K562 (cell line): Measurements from ENCODE around the gene MAP4K1. TPM values are rescaled to one million over a fixed set of nuclear protein-coding genes. Genes with fewer than 3 reads are reported as not detected.

Experiments
- ARID1B ChIP-seq: fragments of 450-650 bp; IDR thresholded peaks from 2 replicates; pipeline ENCODE4 v1.6.1; 2016; ENCODE audit warnings: antibody characterized with exemption, mild to moderate bottlenecking, inconsistent platforms
- ARID2 ChIP-seq: fragments of 450-650 bp; IDR thresholded peaks from 2 replicates; pipeline ENCODE4 v1.6.1; 2017; ENCODE audit warnings: antibody characterized with exemption, mild to moderate bottlenecking
- BCL6 ChIP-seq: fragments of 250-450 bp; sonication (Bioruptor Pico); IDR thresholded peaks from 2 replicates; pipeline ENCODE4 v1.4.0; 2020
- BHLHE40 ChIP-seq: IDR thresholded peaks from 2 replicates; pipeline ENCODE4 v1.6.1; 2011; ENCODE audit warnings: low read length, improper control_type of control experiment
- BRCA1 ChIP-seq, 2 experiments: fragments of 450-650 bp in 1 of 2; sonication (generic) in 1 of 2; formaldehyde crosslinking in 1 of 2; IDR thresholded peaks; 2 replicates each; pipeline versions ENCODE4 v1.5.0 to v1.6.1; 2017 to 2020; ENCODE audit warnings: mild to moderate bottlenecking in 1 of 2, missing genetic modification reagents in 1 of 2
- CEBPG ChIP-seq, 3 experiments: fragments of 200-800 bp in 1 of 3; sonication (Bioruptor generic) in 1 of 3; sonication (generic) in 1 of 3; formaldehyde crosslinking in 1 of 3; IDR thresholded peaks in 2 of 3; conservative IDR thresholded peaks in 1 of 3; 2 replicates each; pipeline versions ENCODE4 v1.6.1 to v1.8.0; 2016 to 2022; ENCODE audit warnings: missing compliant biosample characterization in 2 of 3, missing genetic modification characterization in 2 of 3, mild to moderate bottlenecking in 1 of 3, missing genetic modification reagents in 1 of 3
- ESRRB ChIP-seq: fragments of 250-450 bp; sonication (Bioruptor Pico); IDR thresholded peaks from 2 replicates; pipeline ENCODE4 v1.5.0; 2020; ENCODE audit warnings: mild to moderate bottlenecking, moderate library complexity, borderline replicate concordance
- JUN ChIP-seq, 2 experiments: sonication (generic) in 1 of 2; formaldehyde crosslinking in 1 of 2; IDR thresholded peaks; 2 replicates each; pipeline versions ENCODE4 v1.6.1 to v1.8.0; 2012 to 2022; ENCODE audit warnings: borderline replicate concordance in 2 of 2, mild to moderate bottlenecking in 2 of 2, improper control_type of control experiment in 1 of 2, low read depth in 1 of 2, low read length in 1 of 2, missing genetic modification reagents in 1 of 2
- MAFF ChIP-seq: IDR thresholded peaks from 2 replicates; pipeline ENCODE4 v1.6.1; 2012; ENCODE audit warnings: low read length, improper control_type of control experiment
- MYC ChIP-seq, 2 experiments: fragments of 250-450 bp in 1 of 2; sonication (Bioruptor Pico) in 1 of 2; IDR thresholded peaks; 2 replicates each; pipeline versions ENCODE4 v1.5.1 to v1.6.1; 2012 to 2021; ENCODE audit warnings: low read depth in 2 of 2, borderline replicate concordance in 1 of 2, improper control_type of control experiment in 1 of 2, low read length in 1 of 2, mild to moderate bottlenecking in 1 of 2, moderate library complexity in 1 of 2
- NR2F6 ChIP-seq: fragments of 450-650 bp; formaldehyde crosslinking; IDR thresholded peaks from 2 replicates; pipeline ENCODE4 v1.4.0; 2020; ENCODE audit warnings: mild to moderate bottlenecking
- RBM15 ChIP-seq: fragments of 200-400 bp; formaldehyde crosslinking; IDR thresholded peaks from 2 replicates; pipeline ENCODE4 v1.6.1; 2018; ENCODE audit warnings: mild to moderate bottlenecking, low read length, moderate library complexity; ENCODE audit not compliant: insufficient read depth
- SIN3A ChIP-seq, 2 experiments: fragments of 150-350 bp in 1 of 2; IDR thresholded peaks; 2 replicates each; pipeline ENCODE4 v1.6.1; 2011 to 2016; ENCODE audit warnings: borderline replicate concordance in 2 of 2, low read depth in 2 of 2, low read length in 2 of 2, mild to moderate bottlenecking in 2 of 2, moderate library complexity in 2 of 2; ENCODE audit not compliant: control insufficient read depth in 1 of 2
- TSC22D4 ChIP-seq: fragments of 450-650 bp; IDR thresholded peaks from 2 replicates; pipeline ENCODE4 v1.6.1; 2016; ENCODE audit warnings: missing genetic modification characterization, missing biosample characterization, control low read depth
- U2AF1 ChIP-seq: fragments of 200-400 bp; formaldehyde crosslinking; optimal IDR thresholded peaks from 2 replicates; pipeline ENCODE3; 2017; ENCODE audit warnings: mild to moderate bottlenecking, low read depth, low read length, moderate library complexity
- ZEB2 ChIP-seq: fragments of 450-650 bp; IDR thresholded peaks from 2 replicates; pipeline ENCODE4 v1.6.1; 2016
- ZFP1 ChIP-seq: fragments of 450-650 bp; formaldehyde crosslinking; IDR thresholded peaks from 2 replicates; pipeline ENCODE4 v1.4.0; 2020; ENCODE audit warnings: mild to moderate bottlenecking, mixed read lengths
- ZNF143 ChIP-seq: sonication (generic); formaldehyde crosslinking; IDR thresholded peaks from 2 replicates; pipeline ENCODE4 v1.9.0; 2022; ENCODE audit warnings: mild to moderate bottlenecking, missing genetic modification reagents
- polyA plus RNA-seq, 8 experiments: library from polyadenylated mRNA; depleted of rRNA in 4 of 8; stranded (reverse) in 5 of 8; unstranded in 3 of 8; fragments of >200 nt; fragmentation: Nextera tagmentation in 2 of 8; fragmentation: Illumina TruSeq in 1 of 8; extraction: Ambion mirVana in 2 of 8; extraction: Trizol in 1 of 8; gene quantifications; 2 replicates each; pipeline versions ENCODE4 v1.2.1 to v1.2.3, GENCODE V29; 2011 to 2014; ENCODE audit warnings: inconsistent platforms in 1 of 8, missing spikeins in 1 of 8
- total RNA-seq, 7 experiments: library from RNA; depleted of rRNA in 6 of 7; stranded (reverse); fragments of >200 nt in 6 of 7; fragmentation: Illumina TruSeq in 2 of 7; extraction: Trizol in 2 of 7; gene quantifications; 2 replicates each; pipeline versions ENCODE4 v1.2.1 to v1.2.3, GENCODE V29; 2011 to 2021; ENCODE audit warnings: low replicate concordance in 1 of 7
- TF ChIP-seq, protein P1 (sequence below): fragments of 450-650 bp; IDR thresholded peaks from 2 replicates; pipeline ENCODE4 v1.6.1; 2017; ENCODE audit warnings: mild to moderate bottlenecking, moderate library complexity
- TF ChIP-seq, protein P2 (sequence below): fragments of 250-450 bp; sonication (Bioruptor Pico); IDR thresholded peaks from 2 replicates; pipeline ENCODE4 v1.5.0; 2021

Gene MAP4K1
- total and polyA plus RNA-seq, 9 of the 15 experiments (the other 6 are each of a cell fraction or from before 2014, with no cell fraction given): 0.14 to 3.2 (median 0.73) TPM; not detected in 1

DNA sequence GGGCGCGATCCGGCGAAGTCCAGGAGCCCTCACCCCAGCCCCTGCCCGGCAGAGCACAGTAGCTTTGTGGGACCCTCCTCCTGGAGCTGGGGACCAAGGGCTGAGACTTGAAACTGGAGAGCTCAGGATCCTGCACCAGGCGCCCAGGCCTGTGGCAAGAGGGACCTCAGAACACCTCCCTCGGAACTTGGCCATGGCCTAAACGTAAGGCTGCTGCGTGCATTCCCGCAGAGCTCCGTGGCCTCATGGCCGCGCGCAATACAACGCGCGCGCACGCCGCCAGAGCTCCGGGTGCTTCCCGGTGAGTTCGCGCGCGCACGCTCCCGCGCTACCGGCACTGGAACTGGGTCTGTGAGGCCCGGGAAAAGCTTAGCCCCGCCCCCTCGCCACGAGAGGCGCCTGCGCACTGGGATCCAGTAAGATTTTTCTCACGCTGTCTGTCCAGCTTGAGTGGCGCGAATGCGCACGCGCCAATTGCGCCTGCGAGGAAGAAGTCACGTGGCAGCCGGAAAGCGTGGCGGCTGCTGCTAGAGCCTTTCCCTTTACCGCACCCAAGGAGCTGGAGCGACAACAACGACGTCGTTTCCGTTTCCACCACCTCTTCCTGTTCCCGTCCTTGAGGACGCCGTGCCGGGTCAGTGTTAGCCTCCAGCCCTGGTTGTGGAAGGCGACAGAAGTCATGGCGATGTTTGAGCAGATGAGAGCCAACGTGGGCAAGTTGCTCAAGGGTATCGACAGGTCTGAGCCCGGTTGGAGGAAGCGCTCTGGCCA is 1.0 kb upstream of the MAP4K1 start, which contains the start of gene EIF3K (continued):
- TF ChIP-seq, protein P1, sequence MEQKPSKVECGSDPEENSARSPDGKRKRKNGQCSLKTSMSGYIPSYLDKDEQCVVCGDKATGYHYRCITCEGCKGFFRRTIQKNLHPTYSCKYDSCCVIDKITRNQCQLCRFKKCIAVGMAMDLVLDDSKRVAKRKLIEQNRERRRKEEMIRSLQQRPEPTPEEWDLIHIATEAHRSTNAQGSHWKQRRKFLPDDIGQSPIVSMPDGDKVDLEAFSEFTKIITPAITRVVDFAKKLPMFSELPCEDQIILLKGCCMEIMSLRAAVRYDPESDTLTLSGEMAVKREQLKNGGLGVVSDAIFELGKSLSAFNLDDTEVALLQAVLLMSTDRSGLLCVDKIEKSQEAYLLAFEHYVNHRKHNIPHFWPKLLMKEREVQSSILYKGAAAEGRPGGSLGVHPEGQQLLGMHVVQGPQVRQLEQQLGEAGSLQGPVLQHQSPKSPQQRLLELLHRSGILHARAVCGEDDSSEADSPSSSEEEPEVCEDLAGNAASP: no peak
- TF ChIP-seq CEBPG (CRISPR knock-in tag; IDR thresholded peaks at IDR 0.05) (no peak), CEBPG (tag; conservative IDR thresholded peaks at IDR 0.05 in 1 of 2, IDR thresholded peaks at IDR 0.05 in 1 of 2) (no peak), MAFF (no peak), ZFP1 (no peak), JUN (IDR thresholded peaks at IDR 0.05; ENCODE audit: borderline replicate concordance, low read depth, low read length) (no peak), JUN (CRISPR knock-in tag; IDR thresholded peaks at IDR 0.05; ENCODE audit: borderline replicate concordance) (no peak), ZEB2 (no peak), NR2F6 (CRISPR knock-in tag) (no peak), U2AF1 (no peak), MYC (IDR thresholded peaks at IDR 0.05; ENCODE audit: low read depth, low read length) (peak; percentile 88), MYC (CRISPR knock-in tag; IDR thresholded peaks at IDR 0.05; ENCODE audit: borderline replicate concordance, low read depth) (no peak), BCL6 (CRISPR knock-in tag) (no peak), ARID1B (no peak; the same call in 1 of the 2 replicates), ZNF143 (CRISPR knock-in tag) (no peak), ESRRB (CRISPR knock-in tag) (no peak), SIN3A (IDR thresholded peaks at IDR 0.05; ENCODE audit: borderline replicate concordance in 2 of 2, control insufficient read depth in 1 of 2, low read depth in 2 of 2, low read length in 2 of 2) (peak in 1 of 2 experiments; percentile 87), ARID2 (no peak), TSC22D4 (tag) (no peak), BRCA1 (IDR thresholded peaks at IDR 0.05) (no peak), BRCA1 (CRISPR knock-in tag; IDR thresholded peaks at IDR 0.05) (no peak), RBM15 (no peak), BHLHE40 (peak; percentile 83)
- TF ChIP-seq, protein P2, sequence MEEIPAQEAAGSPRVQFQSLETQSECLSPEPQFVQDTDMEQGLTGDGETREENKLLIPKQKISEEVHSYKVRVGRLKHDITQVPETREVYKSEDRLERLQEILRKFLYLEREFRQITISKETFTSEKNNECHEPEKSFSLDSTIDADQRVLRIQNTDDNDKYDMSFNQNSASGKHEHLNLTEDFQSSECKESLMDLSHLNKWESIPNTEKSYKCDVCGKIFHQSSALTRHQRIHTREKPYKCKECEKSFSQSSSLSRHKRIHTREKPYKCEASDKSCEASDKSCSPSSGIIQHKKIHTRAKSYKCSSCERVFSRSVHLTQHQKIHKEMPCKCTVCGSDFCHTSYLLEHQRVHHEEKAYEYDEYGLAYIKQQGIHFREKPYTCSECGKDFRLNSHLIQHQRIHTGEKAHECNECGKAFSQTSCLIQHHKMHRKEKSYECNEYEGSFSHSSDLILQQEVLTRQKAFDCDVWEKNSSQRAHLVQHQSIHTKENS (CRISPR knock-in tag): no peak
